HG02981 (cell line): ENCODE results near the gene CNGA4.

Source experiments
- ATAC-seq: cut with Tn5 transposase; IDR thresholded peaks from one replicate; pipeline ENCODE4 v1.9.1; 2021; ENCODE audit warnings: mild to moderate bottlenecking, moderate library complexity; ENCODE audit not compliant: unreplicated experiment

CNGA4 gene

GRCh38 chr11:6238902-6239301 is at the start of gene CNGA4:
Gene CNGA4, plus strand, starts transcription at chr11:6239089. Its CDS starts 118 bp downstream, at chr11:6239207.
- ATAC-seq = no peak

GRCh38 chr11:6191742-6192141 is 47.1 kb upstream of the CNGA4 start:
- no peak for ATAC-seq

GRCh38 chr11:6194065-6194581 is 44.8 kb upstream of the CNGA4 start:
- ATAC-seq = no peak

- no peak for ATAC-seq
Observed at GRCh38 chr11:6196396-6196795, 42.5 kb upstream of the CNGA4 start.

GRCh38 chr11:6197466-6198200 is 41.3 kb upstream of the CNGA4 start:
- ATAC-seq = no peak

- ATAC-seq = no peak
Observed at GRCh38 chr11:6199174-6199810, 39.6 kb upstream of the CNGA4 start, which contains the start of gene OR52W1. Gene OR52W1, plus strand, starts transcription at chr11:6199224. Its CDS starts 0 bp downstream, at chr11:6199224.

GRCh38 chr11:6200975-6201374 is 37.9 kb upstream of the CNGA4 start:
- no peak for ATAC-seq

GRCh38 chr11:6201481-6201880 is 37.4 kb upstream of the CNGA4 start:
- no peak for ATAC-seq

GRCh38 chr11:6202041-6202440 is 36.8 kb upstream of the CNGA4 start:
- ATAC-seq = no peak

GRCh38 chr11:6203327-6203726 is 35.6 kb upstream of the CNGA4 start:
- peak; percentile 81 for ATAC-seq

- ATAC-seq = no peak
Observed at GRCh38 chr11:6204706-6205105, 34.2 kb upstream of the CNGA4 start.

- no peak for ATAC-seq
Observed at GRCh38 chr11:6205366-6205765, 33.5 kb upstream of the CNGA4 start, which contains the start of gene C11orf42. Gene C11orf42, plus strand, starts transcription at chr11:6205557. Its CDS starts 59 bp downstream, at chr11:6205616.

- ATAC-seq = no peak
Observed at GRCh38 chr11:6206456-6207180, 32.3 kb upstream of the CNGA4 start.

- ATAC-seq = no peak
Observed at GRCh38 chr11:6209801-6210200, 29.1 kb upstream of the CNGA4 start.

- no peak for ATAC-seq
Observed at GRCh38 chr11:6210274-6210955, 28.5 kb upstream of the CNGA4 start.

GRCh38 chr11:6214530-6214929 is 24.4 kb upstream of the CNGA4 start:
- ATAC-seq = no peak

GRCh38 chr11:6216501-6216900 is 22.4 kb upstream of the CNGA4 start:
- ATAC-seq = no peak

- no peak for ATAC-seq
Observed at GRCh38 chr11:6217722-6218121, 21.2 kb upstream of the CNGA4 start.

GRCh38 chr11:6219359-6219758 is 19.5 kb upstream of the CNGA4 start:
- ATAC-seq = no peak

- no peak for ATAC-seq
Observed at GRCh38 chr11:6223854-6224253, 15.0 kb upstream of the CNGA4 start.

GRCh38 chr11:6224421-6224820 is 14.5 kb upstream of the CNGA4 start:
- ATAC-seq = no peak
